HG02571 (cell line): ENCODE measurements around the gene HSPG2.
"Not testable (repeated sequence)": the region's sequence is repeated elsewhere in the genome, so short reads cannot be mapped to it uniquely, and the experiment has no call there.

Experiments used
- ATAC-seq: cut with Tn5 transposase; IDR thresholded peaks from one replicate; pipeline ENCODE4 v1.9.1; 2021; ENCODE audit warnings: mild to moderate bottlenecking, moderate library complexity; ENCODE audit not compliant: unreplicated experiment

Gene HSPG2

GRCh38 chr1:21937034-21937371 is at the start of gene HSPG2:
HSPG2 (minus strand) TSS chr1:21937310; CDS start chr1:21937217, 93 bp downstream.
- ATAC-seq: no peak

DNA sequence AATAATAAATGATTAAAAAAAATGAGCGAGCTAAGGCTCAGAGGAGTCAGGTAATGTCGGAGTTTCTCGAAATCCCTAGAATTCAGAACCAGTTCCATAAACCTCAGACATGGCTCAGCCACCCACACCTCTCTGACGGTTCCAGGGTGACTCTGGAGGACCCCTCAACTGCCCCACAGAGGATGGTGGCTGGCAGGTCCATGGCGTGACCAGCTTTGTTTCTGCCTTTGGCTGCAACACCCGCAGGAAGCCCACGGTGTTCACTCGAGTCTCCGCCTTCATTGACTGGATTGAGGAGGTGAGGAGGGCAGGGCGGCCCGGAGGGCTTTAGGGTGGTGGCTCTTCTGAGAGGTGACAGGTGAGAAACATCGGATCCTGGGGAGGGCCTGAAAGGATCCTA is 49.3 kb upstream of the HSPG2 start:
- not testable (repeated sequence) for ATAC-seq

DNA sequence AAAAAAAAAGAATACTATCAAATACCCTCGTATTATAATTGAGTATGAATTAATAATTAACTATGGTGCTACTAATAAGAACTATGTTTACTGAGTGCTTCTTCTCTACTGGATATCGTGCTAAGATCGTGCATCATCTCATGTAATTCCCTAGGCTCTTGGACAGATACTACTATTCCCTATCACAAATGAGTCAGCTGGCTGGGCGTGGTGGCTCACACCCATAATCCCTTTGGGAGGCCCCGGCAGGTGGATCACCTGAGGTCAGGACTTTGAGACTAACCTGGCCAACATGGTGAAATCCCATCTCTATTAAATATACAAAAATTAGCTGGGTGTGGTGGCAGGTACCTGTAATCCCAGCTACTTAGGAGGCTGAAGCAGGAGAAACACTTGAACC is 48.8 kb upstream of the HSPG2 start:
- not testable (repeated sequence) for ATAC-seq

- ATAC-seq: not testable (repeated sequence)
These were observed 46.4 kb upstream of the HSPG2 start for GRCh38 chr1:21983539-21983938.

- ATAC-seq: not testable (repeated sequence)
These were observed 45.0 kb upstream of the HSPG2 start for GRCh38 chr1:21982122-21982521.

GRCh38 chr1:21981253-21981652 is 44.1 kb upstream of the HSPG2 start:
- not testable (repeated sequence) for ATAC-seq

DNA sequence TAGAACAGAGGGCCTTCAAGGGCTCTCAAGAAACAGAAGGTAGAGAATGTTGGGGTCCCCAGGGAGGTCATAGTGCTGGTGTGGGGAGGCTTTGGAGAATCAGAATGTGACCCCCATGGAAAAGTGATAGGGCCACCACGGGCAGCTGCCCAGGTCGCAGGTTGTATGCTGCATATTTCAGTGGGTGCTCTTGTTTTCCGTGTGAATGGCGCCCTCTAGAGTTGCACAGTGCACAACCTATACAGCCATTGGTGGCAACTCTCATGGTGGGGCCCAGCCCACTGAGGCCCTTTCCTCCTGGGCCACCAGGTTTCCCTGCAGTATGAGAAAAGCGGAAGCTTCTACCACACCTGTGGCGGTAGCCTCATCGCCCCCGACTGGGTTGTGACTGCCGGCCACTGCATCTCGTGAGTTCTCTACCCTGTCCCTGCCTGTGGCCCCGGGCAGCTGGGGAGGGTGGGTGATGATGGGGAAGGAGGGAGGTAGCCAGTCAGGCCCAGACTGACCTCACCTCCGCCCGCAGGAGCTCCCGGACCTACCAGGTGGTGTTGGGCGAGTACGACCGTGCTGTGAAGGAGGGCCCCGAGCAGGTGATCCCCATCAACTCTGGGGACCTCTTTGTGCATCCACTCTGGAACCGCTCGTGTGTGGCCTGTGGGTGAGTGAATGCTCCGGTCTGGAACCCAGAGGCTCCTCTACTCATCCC is 43.6 kb upstream of the HSPG2 start:
- not testable (repeated sequence) for ATAC-seq

DNA sequence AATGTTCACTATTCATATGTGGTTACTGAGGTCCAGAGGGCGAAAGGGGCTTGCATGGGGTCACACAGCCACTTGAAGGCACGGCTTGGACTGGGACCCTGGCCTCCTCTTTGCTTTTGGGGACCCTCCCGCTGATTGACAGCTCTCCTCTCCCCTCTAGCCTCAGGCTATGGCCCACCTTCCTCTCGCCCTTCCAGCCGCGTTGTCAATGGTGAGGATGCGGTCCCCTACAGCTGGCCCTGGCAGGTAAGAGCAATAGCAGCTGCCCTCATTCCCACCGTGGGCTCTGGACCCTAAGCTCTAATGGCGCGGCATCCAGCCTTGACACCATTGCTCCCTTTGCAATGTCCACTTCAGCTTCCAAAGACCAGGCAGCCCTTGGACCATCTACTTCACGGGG is 41.1 kb upstream of the HSPG2 start:
- not testable (repeated sequence) for ATAC-seq

GRCh38 chr1:21976703-21977239 is 39.7 kb upstream of the HSPG2 start, which contains the start of gene CELA3B:
CELA3B (plus strand) TSS chr1:21977022; CDS start chr1:21977040, 18 bp downstream.
- ATAC-seq: not testable (repeated sequence)

GRCh38 chr1:21975296-21975695 is 38.2 kb upstream of the HSPG2 start:
- not testable (repeated sequence) for ATAC-seq

DNA sequence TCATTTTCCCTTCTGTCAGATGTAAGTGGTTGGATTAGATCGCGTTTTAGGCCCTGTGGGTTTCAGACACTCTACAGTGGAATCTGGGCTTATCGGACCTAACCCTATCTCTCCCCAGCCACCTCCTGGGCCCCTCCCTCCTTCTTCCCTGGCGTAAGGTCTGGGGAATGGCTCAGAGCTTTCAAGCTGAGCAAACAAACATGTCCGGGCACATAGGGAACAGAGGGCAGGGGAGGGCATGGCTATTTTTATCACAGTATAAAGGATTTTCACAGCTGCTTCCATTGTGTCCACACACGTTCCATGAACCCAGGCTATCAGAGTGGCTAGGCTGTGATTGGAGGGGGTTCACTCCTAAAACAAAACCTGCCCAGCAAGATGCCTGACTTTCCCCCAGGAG is 37.6 kb upstream of the HSPG2 start:
- ATAC-seq: not testable (repeated sequence)

DNA sequence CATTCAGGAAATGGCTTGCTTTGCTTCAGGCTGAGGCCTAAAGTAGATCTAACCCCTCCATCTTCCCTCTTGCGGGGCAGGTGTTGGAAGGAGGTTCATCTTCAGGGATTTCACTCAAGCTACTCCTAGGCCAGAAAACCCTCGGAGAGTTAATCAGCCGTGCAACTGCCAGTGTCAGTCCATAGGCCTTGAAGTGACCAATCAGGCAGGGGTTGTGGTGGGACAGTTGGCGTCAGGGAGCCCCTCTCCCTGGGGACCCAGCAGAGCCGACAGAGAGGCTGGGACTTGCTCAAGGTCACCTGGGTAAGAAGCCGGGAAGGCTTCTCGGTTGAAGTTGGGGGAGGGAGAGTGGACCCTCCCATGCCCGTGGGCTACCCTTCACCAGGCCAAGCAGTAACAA is 36.8 kb upstream of the HSPG2 start:
- ATAC-seq: not testable (repeated sequence)

DNA sequence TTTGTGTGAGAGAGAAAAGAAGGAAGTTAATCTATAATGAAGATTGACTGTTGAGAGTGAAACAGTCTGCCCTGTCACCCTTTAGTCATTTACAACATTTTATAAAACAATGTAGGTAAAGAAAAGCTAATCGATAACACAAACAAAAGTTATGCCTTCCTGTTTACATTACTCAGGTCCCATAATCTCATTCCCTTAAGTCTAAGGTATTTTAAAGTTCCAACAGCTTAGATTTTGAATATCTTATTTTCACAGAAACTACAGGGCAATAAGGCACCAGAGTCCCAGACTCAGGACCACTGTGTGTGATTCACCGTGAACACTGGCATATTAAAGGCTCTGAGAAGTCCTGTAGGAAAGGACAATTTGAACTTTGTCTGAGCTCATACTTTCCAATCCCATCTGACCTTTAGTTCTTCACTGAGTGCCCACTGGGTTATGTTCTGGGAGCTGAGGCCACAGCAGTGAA is 35.9 kb upstream of the HSPG2 start:
- ATAC-seq: not testable (repeated sequence)

DNA sequence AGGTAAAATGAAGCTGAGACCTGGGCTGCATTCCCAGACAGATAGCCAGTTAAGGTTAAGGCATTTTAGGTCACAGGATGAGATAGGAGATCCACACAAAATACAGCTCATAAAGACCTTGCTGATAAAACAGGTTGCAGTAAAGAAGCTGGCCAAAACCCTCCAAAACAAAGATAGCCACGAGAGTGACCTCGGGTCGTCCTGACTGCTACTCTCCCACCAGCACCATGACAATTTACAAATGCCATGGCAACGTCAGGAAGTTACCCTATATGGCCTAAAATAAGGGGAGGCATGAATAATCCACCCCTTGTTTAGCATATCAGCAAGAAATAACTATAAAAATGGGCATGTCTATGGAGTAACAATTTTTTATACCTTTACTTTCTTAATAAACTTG is 33.4 kb upstream of the HSPG2 start:
- not testable (repeated sequence) for ATAC-seq

DNA sequence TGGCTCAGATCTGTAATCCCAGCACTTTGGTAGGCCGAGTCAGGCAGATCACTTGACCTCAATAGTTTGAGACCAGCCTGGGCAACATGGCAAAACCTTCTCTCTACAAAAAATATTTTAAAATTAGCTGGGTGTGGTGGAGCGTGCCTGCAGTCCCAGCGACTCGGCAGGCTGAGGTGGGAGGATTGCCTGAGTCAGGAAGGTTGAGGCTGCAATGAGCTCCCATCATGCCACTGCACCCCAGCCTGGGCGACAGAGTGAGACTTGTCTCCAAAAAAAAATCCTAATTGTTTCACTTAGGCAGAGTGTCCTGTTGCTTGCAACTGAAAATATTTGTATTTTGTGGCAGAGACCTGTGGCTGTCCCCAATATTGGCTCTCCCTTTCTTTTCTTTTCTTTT is 32.0 kb upstream of the HSPG2 start:
- not testable (repeated sequence) for ATAC-seq

- ATAC-seq: not testable (repeated sequence)
These were observed 30.1 kb upstream of the HSPG2 start for GRCh38 chr1:21967216-21967615.

- no peak for ATAC-seq
These were observed 29.3 kb upstream of the HSPG2 start for GRCh38 chr1:21966247-21967000.

DNA sequence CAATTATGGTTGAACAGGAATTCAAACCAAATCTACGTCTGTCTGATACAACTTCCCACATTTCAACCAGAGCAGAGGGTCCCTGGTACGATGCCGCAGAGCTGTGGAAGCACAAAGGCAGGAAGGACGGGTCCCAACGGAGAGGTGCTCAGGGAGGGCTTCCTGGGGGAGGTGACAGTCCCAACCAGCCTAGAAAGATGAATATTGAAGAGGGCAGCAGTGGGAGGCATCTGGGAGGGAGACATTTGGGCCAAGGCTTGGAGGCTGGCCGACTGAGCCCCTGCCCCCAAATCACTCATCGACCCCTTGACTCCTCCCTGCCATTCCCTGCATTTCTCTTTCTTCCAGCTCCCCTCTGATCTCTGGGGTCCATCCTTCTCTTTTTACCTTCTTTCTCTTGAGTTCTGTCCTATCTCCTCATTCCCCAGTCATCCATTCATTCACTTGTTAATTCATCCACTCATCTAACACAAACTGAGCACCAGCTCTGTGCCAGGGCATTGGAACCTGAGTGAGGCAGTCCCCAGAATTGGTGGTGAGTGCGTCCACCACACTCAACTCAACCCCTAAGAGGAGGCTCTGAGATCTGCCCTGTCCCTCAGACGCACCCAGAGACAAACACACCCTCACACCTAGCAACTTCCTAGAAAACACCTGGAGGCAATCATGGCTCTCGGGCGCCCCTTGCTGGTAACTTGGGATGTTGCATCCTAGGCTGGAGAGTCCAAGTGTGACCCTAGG is 26.5 kb upstream of the HSPG2 start:
- ATAC-seq: no peak

- ATAC-seq: no peak
These were observed 24.7 kb upstream of the HSPG2 start for GRCh38 chr1:21961799-21962198.

GRCh38 chr1:21961337-21961736 is 24.2 kb upstream of the HSPG2 start:
- ATAC-seq: no peak
